Panc1 (cell line): ENCODE results near the gene ANO4. TPM values are rescaled to one million over a fixed set of nuclear protein-coding genes. Genes with fewer than 3 reads are reported as not detected.

Source experiments
- ATAC-seq: fragments of 200-7000 bp; cut with Tn5 transposase; 2 replicates; pipeline ENCODE4 v1.9.1; 2020; ENCODE audit warnings: mild to moderate bottlenecking, moderate library complexity
- BruUV-seq: library from RNA; stranded (reverse); fragments of 400-500 nt; replicated peaks from 2 replicates; lab custom pipeline; 2021; lab: Mats Ljungman, UMichigan
- CTCF ChIA-PET: fragments of 300-600 bp; sonication (Branson Sonifier 250); formaldehyde crosslinking; loops from one replicate; lab custom pipeline; 2022; ENCODE audit warnings: antibody characterized with exemption; lab: Charles Lee
- POLR2A ChIA-PET: fragments of 300-600 bp; sonication (Branson Sonifier 250); formaldehyde crosslinking; loops from one replicate; lab custom pipeline; 2022; ENCODE audit warnings: antibody characterized with exemption; lab: Charles Lee
- DNase-seq: peaks from one replicate; pipeline ENCODE4 v3.0.0-alpha.2; 2010; ENCODE audit warnings: low read depth, low spot score
- H3K27ac ChIP-seq: 2 replicates; pipeline ENCODE4 v1.5.1; 2011; ENCODE audit warnings: mild to moderate bottlenecking, low read length, inconsistent platforms
- H3K27me3 ChIP-seq: fragments of 200-500 bp; sonication (Bioruptor generic); 2 replicates; pipeline ENCODE4 v1.6.0; 2014; ENCODE audit warnings: low read length, inconsistent platforms; ENCODE audit not compliant: control insufficient read depth, insufficient read depth
- H3K36me3 ChIP-seq: fragments of 200-500 bp; sonication (Bioruptor generic); 2 replicates; pipeline ENCODE4 v1.5.1; 2014; ENCODE audit warnings: inconsistent platforms, mild to moderate bottlenecking, low read length, moderate library complexity; ENCODE audit not compliant: control insufficient read depth, insufficient read depth
- H3K4me1 ChIP-seq: 2 replicates; pipeline ENCODE4 v1.5.1; 2011; ENCODE audit warnings: inconsistent platforms, mild to moderate bottlenecking, low read length, moderate library complexity; ENCODE audit not compliant: control insufficient read depth, insufficient read depth
- H3K4me3 ChIP-seq, 2 experiments: 2 replicates each; pipeline ENCODE4 v1.5.1; 2011 to 2012; ENCODE audit warnings: low read depth in 2 of 2, low read length in 2 of 2, mild to moderate bottlenecking in 2 of 2, inconsistent platforms in 1 of 2, moderate library complexity in 1 of 2
- H3K9me3 ChIP-seq: fragments of 200-500 bp; sonication (Bioruptor generic); 2 replicates; pipeline ENCODE4 v1.5.1; 2014; ENCODE audit warnings: low read depth, mild to moderate bottlenecking, inconsistent platforms, low read length, moderate library complexity; ENCODE audit not compliant: control insufficient read depth, insufficient read depth
- CTCF ChIP-seq: fragments of 450-650 bp; IDR thresholded peaks from 2 replicates; pipeline ENCODE4 v1.5.1; 2017; ENCODE audit warnings: mild to moderate bottlenecking
- POLR2AphosphoS5 ChIP-seq: IDR thresholded peaks from 2 replicates; pipeline ENCODE4 v1.6.1; 2012; ENCODE audit warnings: mild to moderate bottlenecking, low read depth, low read length, moderate library complexity
- REST ChIP-seq, 2 experiments: IDR thresholded peaks; 2 replicates each; pipeline ENCODE4 v1.6.1; 2011 to 2012; ENCODE audit warnings: low read depth in 2 of 2, control low read depth in 1 of 2, low read length in 1 of 2, mild to moderate bottlenecking in 1 of 2, moderate library complexity in 1 of 2; ENCODE audit not compliant: insufficient read depth in 1 of 2
- SIN3A ChIP-seq: IDR thresholded peaks from 2 replicates; pipeline ENCODE4 v1.6.1; 2012; ENCODE audit warnings: low read depth, mild to moderate bottlenecking, low read length, moderate library complexity, borderline replicate concordance; ENCODE audit not compliant: insufficient read depth
- TCF7L2 ChIP-seq: IDR thresholded peaks from 2 replicates; pipeline ENCODE4 v1.6.1; 2011; ENCODE audit warnings: mild to moderate bottlenecking, low read depth, low read length, inconsistent platforms
- in situ Hi-C: cut with HindIII; loops from 2 replicates; pipeline ENCODE4 v1.10.0; 2016; ENCODE audit warnings: low sequenced_read_pairs, low pct_unique_long_range_greater_than_20kb
- intact Hi-C: fragments of 100-400 bp; cut with micrococcal nuclease; formaldehyde crosslinking; loops from one replicate; pipeline ENCODE4 v1.10.0; 2022; ENCODE audit not compliant: unreplicated experiment
- total RNA-seq: library from RNA; stranded (reverse); gene quantifications from one replicate; pipeline ENCODE4 v1.2.1, GENCODE V29; 2021; ENCODE audit not compliant: unreplicated experiment

Gene ANO4
- total RNA-seq, 1 experiment from 2014 or later, result not detected

GRCh38 chr12:100767371-100767770, 27.2 kb upstream of the ANO4 start:
- Histone ChIP-seq H3K36me3 (no peaks in the 10 kb centered on the region), H3K27ac (no peak overlapping the region), H3K4me3 (no peak overlapping the region), H3K27me3 (no peaks in the 10 kb centered on the region), H3K4me1 (no peaks in the 10 kb centered on the region), H3K9me3 (no peaks in the 10 kb centered on the region)
- ATAC-seq (no peak), DNase-seq (no peak)
- in situ Hi-C loops, result no loop called here
- intact Hi-C loops, result no loop called here
- CTCF ChIA-PET, result no interaction called here
- POLR2A ChIA-PET, result no interaction called here
- no TSS peak for BruUV-seq
- no peak for TF ChIP-seq POLR2AphosphoS5
- TF ChIP-seq REST (IDR thresholded peaks at IDR 0.05; ENCODE audit: insufficient read depth in 1 of 2, low read depth in 2 of 2, low read length in 1 of 2), result no peak
- no peak for TF ChIP-seq TCF7L2

GRCh38 chr12:100767950-100768349, 26.6 kb upstream of the ANO4 start:
- no peak for ATAC-seq
- CTCF ChIA-PET, result no interaction called here

More at GRCh38 chr12:100767950-100768349, 26.6 kb upstream of the ANO4 start:
- intact Hi-C loops (no loop called here), in situ Hi-C loops (no loop called here)
- Histone ChIP-seq H3K27ac (no peak overlapping the region), H3K9me3 (no peaks in the 10 kb centered on the region), H3K4me1 (no peaks in the 10 kb centered on the region), H3K36me3 (no peaks in the 10 kb centered on the region), H3K27me3 (no peaks in the 10 kb centered on the region), H3K4me3 (no peak overlapping the region)
- POLR2A ChIA-PET, result no interaction called here
- DNase-seq, result no peak
- TF ChIP-seq SIN3A, result no peak
- TF ChIP-seq POLR2AphosphoS5, result no peak
- TF ChIP-seq REST (IDR thresholded peaks at IDR 0.05; ENCODE audit: insufficient read depth in 1 of 2, low read depth in 2 of 2, low read length in 1 of 2), result no peak
- no peak for TF ChIP-seq TCF7L2
- TF ChIP-seq CTCF, result no peak
- no TSS peak for BruUV-seq
